ENCODE data around the gene DUSP22. TPM values are rescaled to one million over a fixed set of nuclear protein-coding genes. Genes with fewer than 3 reads are reported as not detected.

The DUSP22 gene
- polyA plus RNA-seq, 1 experiment, result 5.4 TPM

GRCh38 chr6:366389-367297 is 74.4 kb downstream of the DUSP22 start:
- no peak overlapping the region for H3K27ac ChIP-seq (ENCODE audit: low read depth, low read length)
- POLR2A ChIA-PET, result no interaction called here
- no peak for DNase-seq (ENCODE audit: low read depth, low spot score)
- H3K4me3 ChIP-seq (ENCODE audit: low read depth, low read length), result no peak overlapping the region
- peaks cover 57% of the 10 kb centered on the region for H3K9me3 ChIP-seq (ENCODE audit: control insufficient read depth, insufficient read depth, low read length)
- CTCF ChIA-PET, result no interaction called here
- H3K27me3 ChIP-seq (ENCODE audit: control insufficient read depth, insufficient read depth, low read length), result peaks cover 6% of the 10 kb centered on the region
- no peak for TF ChIP-seq CTCF (IDR thresholded peaks at IDR 0.05; ENCODE audit: low read depth, low read length)

- H3K27ac ChIP-seq (ENCODE audit: low read depth, low read length), result no peak overlapping the region
- no peak overlapping the region for H3K4me3 ChIP-seq (ENCODE audit: low read depth, low read length)
- peaks cover 10% of the 10 kb centered on the region for H3K27me3 ChIP-seq (ENCODE audit: control insufficient read depth, insufficient read depth, low read length)
- POLR2A ChIA-PET, result no interaction called here
- CTCF ChIA-PET, result no interaction called here
- TF ChIP-seq CTCF (IDR thresholded peaks at IDR 0.05; ENCODE audit: low read depth, low read length), result no peak
- peaks cover 57% of the 10 kb centered on the region for H3K9me3 ChIP-seq (ENCODE audit: control insufficient read depth, insufficient read depth, low read length)
- DNase-seq (ENCODE audit: low read depth, low spot score), result no peak
Measured at GRCh38 chr6:367298-367794, 75.1 kb downstream of the DUSP22 start.

DNA sequence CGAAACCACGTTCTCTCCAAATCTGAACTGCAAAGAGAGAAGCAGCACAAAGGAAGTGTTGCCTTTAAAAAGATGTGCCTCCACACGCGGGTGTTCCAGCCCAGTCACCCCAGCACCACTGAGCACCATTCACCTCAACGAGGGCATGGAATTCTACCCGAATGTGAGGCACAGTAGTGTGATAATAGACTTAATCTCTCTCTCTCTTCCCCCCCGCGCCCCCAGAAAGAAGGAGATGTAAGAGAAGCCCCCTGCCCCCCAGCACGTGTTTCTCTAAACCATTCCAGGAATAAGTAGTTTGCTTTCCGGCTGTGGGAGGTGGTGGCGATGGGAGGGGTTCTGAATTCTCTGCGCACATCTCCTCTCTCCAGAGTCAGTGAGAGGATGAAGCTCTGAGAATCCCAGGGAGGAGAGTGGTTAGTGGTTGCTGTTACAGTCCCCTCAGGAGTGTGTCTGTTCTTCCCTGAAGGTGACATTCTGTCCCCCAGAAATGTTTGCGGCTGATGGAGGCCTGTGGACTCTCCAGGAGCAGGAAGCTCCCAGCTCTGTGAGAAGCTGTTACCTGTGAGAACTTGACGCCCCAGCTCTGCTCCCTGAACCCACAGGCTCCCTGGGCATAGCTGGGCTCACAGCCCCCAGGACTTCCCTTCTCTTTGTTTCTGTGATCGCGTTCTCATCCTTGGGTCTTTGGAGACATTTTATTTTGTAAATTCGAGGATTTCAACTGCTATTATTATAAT is 75.8 kb downstream of the DUSP22 start:
- ChIA-PET POLR2A (no interaction called here), CTCF (no interaction called here)
- DNase-seq (ENCODE audit: low read depth, low spot score), result no peak
- H3K4me3 ChIP-seq (ENCODE audit: low read depth, low read length), result no peak overlapping the region
- peaks cover 15% of the 10 kb centered on the region for H3K27me3 ChIP-seq (ENCODE audit: control insufficient read depth, insufficient read depth, low read length)
- H3K27ac ChIP-seq (ENCODE audit: low read depth, low read length), result no peak overlapping the region
- H3K9me3 ChIP-seq (ENCODE audit: control insufficient read depth, insufficient read depth, low read length), result peaks cover 58% of the 10 kb centered on the region
- TF ChIP-seq CTCF (IDR thresholded peaks at IDR 0.05; ENCODE audit: low read depth, low read length), result no peak

GRCh38 chr6:369559-370431 is 77.5 kb downstream of the DUSP22 start:
- H3K27me3 ChIP-seq (ENCODE audit: control insufficient read depth, insufficient read depth, low read length), result peaks cover 25% of the 10 kb centered on the region
- TF ChIP-seq CTCF (IDR thresholded peaks at IDR 0.05; ENCODE audit: low read depth, low read length), result no peak
- ChIA-PET POLR2A (no interaction called here), CTCF (no interaction called here)
- no peak overlapping the region for H3K27ac ChIP-seq (ENCODE audit: low read depth, low read length)
- H3K4me3 ChIP-seq (ENCODE audit: low read depth, low read length), result no peak overlapping the region
- H3K9me3 ChIP-seq (ENCODE audit: control insufficient read depth, insufficient read depth, low read length), result peaks cover 57% of the 10 kb centered on the region
- DNase-seq (ENCODE audit: low read depth, low spot score), result no peak

Measured in AG04450 (cell line).